Cerebellar cortex (tissue), 1 donor: ENCODE results near the gene RTN4R.
A peak's percentile ranks its signal among the peaks of the same experiment; 100 is the strongest.
"Not testable (repeated sequence)": the region's sequence is repeated elsewhere in the genome, so short reads cannot be mapped to it uniquely, and the experiment has no call there.

ENCODE experiments used
- DNase-seq: peaks from one replicate; pipeline ENCODE4 v3.0.0-alpha.2; 2015; ENCODE audit warnings: low spot score

The RTN4R gene

GRCh38 chr22:20271114-20271994 is 3.2 kb upstream of the RTN4R start:
- peak; percentile 95 for DNase-seq

DNA sequence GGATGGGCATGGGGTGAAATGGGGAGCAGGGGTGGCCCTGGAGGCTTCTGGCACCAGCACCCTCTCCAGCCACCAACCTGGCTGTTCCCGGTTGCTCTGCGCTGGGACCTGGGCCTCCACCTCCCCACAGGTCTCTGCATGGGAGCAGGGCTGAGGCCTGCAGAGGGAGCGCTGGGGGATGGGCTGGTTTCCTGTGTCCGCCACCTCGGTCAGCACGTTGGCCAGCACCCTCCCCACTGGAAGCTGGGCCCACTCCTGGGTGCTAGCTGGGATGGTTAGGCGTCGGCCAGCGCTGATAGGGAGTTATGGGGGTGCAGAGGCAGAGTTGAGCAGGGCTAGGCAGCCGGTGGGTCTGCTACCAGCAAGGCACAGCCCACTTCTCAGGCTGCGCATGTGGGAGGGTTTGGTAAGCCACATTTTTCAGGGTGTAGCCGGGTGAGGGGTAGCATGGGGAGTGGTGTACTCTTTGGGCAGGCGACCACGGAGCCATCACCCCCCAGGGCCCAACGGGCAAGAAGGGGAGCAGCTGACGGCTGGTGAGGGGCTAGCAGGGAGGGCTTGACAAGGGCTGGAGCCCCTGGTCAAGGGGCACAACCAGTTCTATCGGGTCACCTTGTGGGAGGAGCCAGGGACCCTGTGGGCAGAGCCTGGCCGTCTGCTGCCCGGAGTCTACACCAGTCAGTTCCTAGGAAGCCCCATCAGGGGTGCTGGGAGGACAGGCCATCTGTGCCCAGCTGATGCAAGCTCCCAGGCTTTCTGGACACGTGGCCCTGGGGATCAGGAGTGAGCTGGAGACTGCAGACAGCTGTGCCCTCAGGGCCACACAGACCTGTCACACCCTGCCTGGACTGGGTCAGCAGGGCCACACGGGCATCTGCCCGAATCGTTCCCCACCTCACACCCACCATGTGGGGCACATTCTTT is 2.3 kb upstream of the RTN4R start:
- not testable (repeated sequence) for DNase-seq

- DNase-seq, result not testable (repeated sequence)
These were observed 1.6 kb upstream of the RTN4R start for GRCh38 chr22:20269673-20270072.

- not testable (repeated sequence) for DNase-seq
These were observed 1.1 kb upstream of the RTN4R start for GRCh38 chr22:20269201-20269600.

DNA sequence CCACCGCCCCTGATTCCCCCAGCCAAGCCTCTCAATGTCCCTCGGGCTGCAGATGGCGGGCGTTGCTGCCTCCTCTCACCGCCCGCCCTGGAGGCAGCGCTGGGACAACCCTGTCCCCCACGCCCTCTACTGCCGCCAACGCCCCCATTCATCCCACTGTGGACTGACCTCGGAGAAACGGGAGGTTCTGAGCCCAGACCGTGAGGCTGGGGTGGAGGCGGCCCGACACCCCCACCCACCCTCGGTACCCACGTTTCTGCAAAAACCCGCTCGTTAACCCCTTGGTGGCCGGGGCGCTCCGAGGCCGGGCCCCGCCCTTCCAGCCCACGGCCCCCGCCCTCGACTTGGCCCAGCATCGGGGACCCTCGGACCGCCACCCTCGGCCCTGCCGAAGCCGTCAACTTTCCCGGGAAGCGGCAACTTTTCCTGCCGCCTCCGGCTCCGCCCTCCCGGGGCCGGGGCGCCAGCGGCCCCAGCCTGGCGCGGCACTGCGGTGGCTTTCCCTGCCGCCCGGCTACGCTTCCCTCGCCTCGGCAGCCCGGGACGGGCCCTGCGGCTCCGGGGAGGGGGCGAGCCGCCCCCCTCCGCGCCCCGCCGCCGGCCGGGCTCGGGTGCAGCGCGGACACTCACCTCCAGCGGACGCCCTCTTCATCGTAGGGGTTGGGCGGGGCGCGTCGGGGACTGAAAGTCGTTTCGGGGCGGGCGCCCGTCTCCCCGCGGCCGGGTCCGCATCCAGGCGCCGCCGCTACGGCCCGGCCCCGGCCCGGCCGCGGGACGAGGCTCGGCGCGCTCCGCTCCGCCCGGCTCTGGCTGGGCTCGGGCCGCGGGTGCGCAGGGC is 458 bp downstream of the RTN4R start:
- no peak for DNase-seq

DNA sequence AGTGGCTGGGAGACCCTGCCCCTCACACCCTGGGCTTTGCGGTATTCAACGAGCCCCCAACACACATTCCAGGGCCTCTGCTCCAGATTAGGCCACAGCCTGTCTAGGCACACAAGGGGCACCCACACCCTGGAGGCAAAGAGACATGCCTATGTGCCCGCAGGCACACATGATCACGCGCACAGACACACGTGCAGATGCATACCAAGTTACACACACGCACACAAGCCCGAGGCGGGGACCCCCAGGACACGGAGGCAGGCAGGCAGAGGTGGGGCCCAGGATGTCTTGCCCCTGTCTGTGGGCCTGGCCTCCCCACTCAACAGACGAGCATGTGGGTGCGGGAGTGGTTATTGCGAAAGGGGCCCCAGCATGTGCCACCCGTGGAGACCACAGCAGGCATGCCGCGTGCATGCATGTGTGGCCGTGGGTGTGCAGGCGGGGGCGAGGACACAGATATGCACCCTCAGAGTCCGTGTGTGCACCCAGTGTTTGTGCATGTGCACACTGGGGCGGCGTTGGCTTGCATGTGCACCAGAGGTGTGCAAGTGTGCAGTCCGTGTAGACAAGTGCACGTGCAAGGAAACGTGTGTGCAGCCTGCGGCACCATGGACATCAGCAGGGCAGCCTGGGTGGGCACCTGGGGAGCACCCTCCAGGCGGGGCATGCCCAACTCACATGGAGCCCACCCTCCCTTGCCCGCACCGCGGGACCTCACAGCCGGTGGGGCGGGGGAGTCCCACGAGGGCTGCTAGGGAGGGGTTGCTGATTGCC is 1.3 kb downstream of the RTN4R start:
- not testable (repeated sequence) for DNase-seq

- DNase-seq, result not testable (repeated sequence)
These were observed 2.1 kb downstream of the RTN4R start for GRCh38 chr22:20265772-20266666.

- peak; percentile 85 for DNase-seq
These were observed 3.3 kb downstream of the RTN4R start for GRCh38 chr22:20264614-20265452.

GRCh38 chr22:20263404-20264281 is 4.5 kb downstream of the RTN4R start:
- not testable (repeated sequence) for DNase-seq

GRCh38 chr22:20262582-20263147 is 5.5 kb downstream of the RTN4R start:
- no peak for DNase-seq

DNA sequence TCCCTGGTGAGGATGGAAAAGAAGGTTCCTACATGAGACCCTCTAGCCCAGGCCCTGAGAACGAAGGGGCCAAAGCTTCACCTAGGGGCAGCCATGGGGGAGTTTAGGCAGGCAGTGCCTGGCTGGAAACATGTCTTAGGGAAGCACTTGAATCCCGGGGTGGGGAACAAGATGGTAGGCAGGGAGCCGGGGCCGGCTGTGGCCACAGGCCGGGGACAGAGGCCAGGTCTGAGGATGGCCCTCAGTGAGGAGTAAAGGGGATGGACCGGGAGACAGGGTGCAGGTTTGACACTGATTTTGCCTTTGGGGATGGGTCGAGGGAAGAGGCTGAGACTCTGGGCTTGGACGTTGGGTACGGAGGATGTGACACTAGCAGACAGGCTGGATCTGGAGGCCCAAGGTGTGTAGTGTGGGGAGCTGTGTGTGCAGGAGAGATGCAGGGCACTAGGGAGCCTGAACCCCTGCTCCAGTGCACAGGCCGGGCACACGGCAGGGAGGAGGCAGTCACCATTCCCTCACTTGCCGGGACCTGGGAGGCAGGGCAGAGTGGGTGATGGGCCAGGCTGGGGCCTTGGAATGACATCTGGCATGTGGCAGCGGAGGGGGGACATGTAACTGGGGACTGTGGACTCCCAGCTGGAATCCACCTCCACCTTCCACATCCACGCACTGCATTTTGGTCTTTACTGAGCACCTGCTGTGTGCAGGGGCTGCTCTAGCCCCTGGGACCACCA is 6.1 kb downstream of the RTN4R start:
- DNase-seq, result no peak

GRCh38 chr22:20260071-20260765 is 7.9 kb downstream of the RTN4R start:
- DNase-seq, result no peak

- no peak for DNase-seq
These were observed 8.8 kb downstream of the RTN4R start for GRCh38 chr22:20259327-20259688.

- no peak for DNase-seq
These were observed 9.4 kb downstream of the RTN4R start for GRCh38 chr22:20258584-20259326.

- no peak for DNase-seq
These were observed 10.2 kb downstream of the RTN4R start for GRCh38 chr22:20258021-20258299.
